ENCODE measurements around the gene TSPAN17.

- TF ChIP-seq CTCF (IDR thresholded peaks at IDR 0.05 in 2 of 3, conservative IDR thresholded peaks at IDR 0.05 in 1 of 3; ENCODE audit: insufficient read depth in 2 of 3, low read depth in 1 of 3, low read length in 3 of 3): no peak
- TF ChIP-seq RERE (CRISPR knock-in tag; IDR thresholded peaks at IDR 0.05; ENCODE audit: borderline replicate concordance): no peak
- TF ChIP-seq SAFB2 (IDR thresholded peaks at IDR 0.05; ENCODE audit: borderline replicate concordance, low read depth, low read length, severe bottlenecking): no peak
- TF ChIP-seq FOXJ3 (CRISPR knock-in tag; IDR thresholded peaks at IDR 0.05): no peak
- TF ChIP-seq MAX (CRISPR knock-in tag; IDR thresholded peaks at IDR 0.05): peak; percentile 87
These were observed 27.5 kb upstream of the TSPAN17 start for GRCh38 chr5:176619569-176620332.
